Esophagus squamous epithelium (tissue), 4 donors: ENCODE measurements around the gene SH2D2A.

ENCODE experiments used
- POLR2A ChIP-seq, 4 donors: fragments of 450-650 bp; IDR thresholded peaks; one replicate each; pipeline ENCODE4 v1.6.1; 2017; ENCODE audit warnings: antibody characterized with exemption in 4 of 4, mild to moderate bottlenecking in 4 of 4, moderate library complexity in 3 of 4
- TF ChIP-seq, protein P1 (sequence below), 6 experiments: fragments of 450-650 bp in 4 of 6; fragments of 200-600 bp in 2 of 6; sonication (generic) in 2 of 6; IDR thresholded peaks; one replicate each; pipeline ENCODE4 v1.5.1; 2016 to 2019; ENCODE audit warnings: antibody characterized with exemption in 6 of 6, mild to moderate bottlenecking in 4 of 6, moderate library complexity in 4 of 6

DNA sequence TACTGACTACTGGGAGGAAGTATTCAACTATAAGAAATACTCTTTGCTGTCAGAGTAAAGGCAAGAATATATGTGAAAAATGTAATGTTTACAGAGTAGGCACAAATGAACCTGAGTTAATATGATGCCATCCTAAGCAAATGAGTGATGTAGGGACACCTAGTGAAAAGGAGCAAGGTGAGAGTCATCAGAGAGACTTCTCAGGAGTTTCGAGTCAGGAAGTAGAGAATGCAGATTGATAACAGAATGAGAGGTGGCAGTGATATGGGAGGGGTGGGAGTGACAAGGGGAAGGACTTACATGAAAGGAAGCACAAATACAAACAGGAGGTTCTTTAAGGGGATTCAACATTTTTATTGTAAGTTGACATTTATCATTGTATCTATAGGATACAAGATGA lies 39.1 kb downstream of the SH2D2A start:
- TF ChIP-seq, protein P1, sequence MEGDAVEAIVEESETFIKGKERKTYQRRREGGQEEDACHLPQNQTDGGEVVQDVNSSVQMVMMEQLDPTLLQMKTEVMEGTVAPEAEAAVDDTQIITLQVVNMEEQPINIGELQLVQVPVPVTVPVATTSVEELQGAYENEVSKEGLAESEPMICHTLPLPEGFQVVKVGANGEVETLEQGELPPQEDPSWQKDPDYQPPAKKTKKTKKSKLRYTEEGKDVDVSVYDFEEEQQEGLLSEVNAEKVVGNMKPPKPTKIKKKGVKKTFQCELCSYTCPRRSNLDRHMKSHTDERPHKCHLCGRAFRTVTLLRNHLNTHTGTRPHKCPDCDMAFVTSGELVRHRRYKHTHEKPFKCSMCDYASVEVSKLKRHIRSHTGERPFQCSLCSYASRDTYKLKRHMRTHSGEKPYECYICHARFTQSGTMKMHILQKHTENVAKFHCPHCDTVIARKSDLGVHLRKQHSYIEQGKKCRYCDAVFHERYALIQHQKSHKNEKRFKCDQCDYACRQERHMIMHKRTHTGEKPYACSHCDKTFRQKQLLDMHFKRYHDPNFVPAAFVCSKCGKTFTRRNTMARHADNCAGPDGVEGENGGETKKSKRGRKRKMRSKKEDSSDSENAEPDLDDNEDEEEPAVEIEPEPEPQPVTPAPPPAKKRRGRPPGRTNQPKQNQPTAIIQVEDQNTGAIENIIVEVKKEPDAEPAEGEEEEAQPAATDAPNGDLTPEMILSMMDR (IDR thresholded peaks at IDR 0.05): no peak
- no peak for TF ChIP-seq POLR2A (IDR thresholded peaks at IDR 0.05)
